Esophagus squamous epithelium (tissue), 5 donors: ENCODE measurements around the gene ADORA2B. TPM values are rescaled to one million over a fixed set of nuclear protein-coding genes. Genes with fewer than 3 reads are reported as not detected.

Experiments used
- DNase-seq: peaks from one replicate; lab custom pipeline; 2025; lab: John Stamatoyannopoulos, UW
- H3K27ac ChIP-seq, 4 donors: fragments of 200-600 bp; sonication (generic); one replicate each; pipeline ENCODE4 v1.5.1; 2016 to 2019; ENCODE audit warnings: mild to moderate bottlenecking in 1 of 4
- H3K27me3 ChIP-seq, 4 donors: fragments of 200-600 bp; sonication (generic); 1 replicate in 3 of 4; 2 replicates in 1 of 4; pipeline versions ENCODE4 v1.5.1 to v1.6.0; 2017 to 2021; ENCODE audit warnings: antibody characterized with exemption in 1 of 4
- H3K36me3 ChIP-seq, 3 donors: fragments of 200-600 bp; sonication (generic); one replicate each; pipeline ENCODE4 v1.5.1; 2016 to 2019
- H3K4me1 ChIP-seq, 3 donors: fragments of 200-600 bp; sonication (generic); one replicate each; pipeline ENCODE4 v1.5.1; 2017 to 2019
- H3K4me3 ChIP-seq, 4 donors: fragments of 200-600 bp; sonication (generic); 1 replicate in 3 of 4; 2 replicates in 1 of 4; pipeline ENCODE4 v1.5.1; 2016 to 2019; ENCODE audit warnings: mild to moderate bottlenecking in 2 of 4, moderate library complexity in 1 of 4
- H3K9me3 ChIP-seq, 3 donors: fragments of 200-600 bp; sonication (generic); one replicate each; pipeline ENCODE4 v1.5.1; 2016 to 2019
- CTCF ChIP-seq, 6 experiments: fragments of 450-650 bp in 4 of 6; fragments of 200-600 bp in 2 of 6; sonication (generic) in 2 of 6; IDR thresholded peaks; one replicate each; pipeline ENCODE4 v1.5.1; 2016 to 2019; ENCODE audit warnings: antibody characterized with exemption in 6 of 6, mild to moderate bottlenecking in 4 of 6, moderate library complexity in 4 of 6
- POLR2A ChIP-seq, 4 donors: fragments of 450-650 bp; IDR thresholded peaks; one replicate each; pipeline ENCODE4 v1.6.1; 2017; ENCODE audit warnings: antibody characterized with exemption in 4 of 4, mild to moderate bottlenecking in 4 of 4, moderate library complexity in 3 of 4
- WGBS, 2 donors: methylation state at CpG; one replicate each; pipeline ENCODE4 v1.1.5; 2018; 5-methylcytosine and 5-hydroxymethylcytosine counted together
- intact Hi-C: fragments of 100-400 bp; cut with DNase I; formaldehyde crosslinking; loops from one replicate; pipeline ENCODE4 v1.15.0; 2022
- total RNA-seq, 4 donors: library from RNA; depleted of rRNA; stranded (reverse); fragments of >200 nt; gene quantifications; one replicate each; pipeline ENCODE4 v1.1.0, GENCODE V29; 2016
- donor health status: DM: yes; HTN: yes; CAD: no.

Gene ADORA2B
- total RNA-seq, 4 donors from 2014 or later = 12.2 to 34.9 (median 32.0) TPM

DNA sequence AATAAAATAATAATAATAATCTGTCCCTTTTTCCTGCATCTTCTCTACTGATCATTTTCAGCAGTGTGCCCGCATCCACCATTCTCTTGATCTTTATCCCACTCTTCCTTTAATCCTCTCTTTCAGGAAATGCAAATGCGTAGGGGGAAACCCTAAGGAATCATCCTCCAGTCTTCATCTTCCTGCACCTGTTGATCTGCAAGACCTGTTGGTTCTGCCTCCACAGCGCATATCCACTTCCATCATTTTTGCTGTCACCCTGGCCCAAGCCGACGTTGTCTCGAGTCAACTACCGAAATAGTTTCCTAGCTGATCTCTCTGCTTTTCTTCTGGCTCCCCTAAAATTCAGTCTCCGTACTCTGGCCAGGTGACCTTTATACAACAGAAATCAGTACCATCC is 24.5 kb downstream of the ADORA2B start:
- TF ChIP-seq POLR2A (IDR thresholded peaks at IDR 0.05) = no peak
- no peak for TF ChIP-seq CTCF (IDR thresholded peaks at IDR 0.05)
- Histone ChIP-seq H3K4me3 (no peak overlapping the region), H3K27ac (no peak overlapping the region), H3K36me3 (peaks cover 0 to 9% (median 0%) of the 10 kb centered on the region in 3 donors), H3K9me3 (no peaks in the 10 kb centered on the region), H3K4me1 (peaks cover 14 to 54% (median 22%) of the 10 kb centered on the region in 3 donors), H3K27me3 (no peaks in the 10 kb centered on the region)
- WGBS, 2 donors = 95 to 96% methylated on average over 8 of the region's 8 CpGs
- DNase-seq = no peak
- intact Hi-C loops = no loop called here

- H3K4me3 ChIP-seq = no peak overlapping the region
- WGBS, 2 donors = 82 to 97% methylated on average over 2 of the region's 2 CpGs
- intact Hi-C loops = no loop called here
- TF ChIP-seq CTCF (IDR thresholded peaks at IDR 0.05) (no peak), POLR2A (IDR thresholded peaks at IDR 0.05) (no peak)
- H3K27ac ChIP-seq = no peak overlapping the region
- H3K4me1 ChIP-seq = peaks cover 14 to 47% (median 20%) of the 10 kb centered on the region in 3 donors
- H3K9me3 ChIP-seq = no peaks in the 10 kb centered on the region
- peaks cover 0 to 19% (median 0%) of the 10 kb centered on the region in 3 donors for H3K36me3 ChIP-seq
- DNase-seq = no peak
- H3K27me3 ChIP-seq = no peaks in the 10 kb centered on the region
These were observed 25.6 kb downstream of the ADORA2B start for GRCh38 chr17:15970500-15970899.

- Histone ChIP-seq H3K9me3 (no peaks in the 10 kb centered on the region), H3K27me3 (no peaks in the 10 kb centered on the region), H3K27ac (no peak overlapping the region), H3K4me3 (no peak overlapping the region), H3K36me3 (peaks cover 0 to 22% (median 0%) of the 10 kb centered on the region in 3 donors), H3K4me1 (peaks cover 12 to 40% (median 15%) of the 10 kb centered on the region in 3 donors)
- intact Hi-C loops = no loop called here
- DNase-seq = no peak
- TF ChIP-seq CTCF (IDR thresholded peaks at IDR 0.05) (no peak), POLR2A (IDR thresholded peaks at IDR 0.05) (no peak)
- 59 to 71% methylated on average over 3 to 4 of the region's 5 CpGs for WGBS, 2 donors
These were observed 26.3 kb downstream of the ADORA2B start for GRCh38 chr17:15971098-15971678.

- H3K27me3 ChIP-seq = no peaks in the 10 kb centered on the region
- peaks cover 5 to 33% (median 8%) of the 10 kb centered on the region in 3 donors for H3K4me1 ChIP-seq
- intact Hi-C loops = no loop called here
- DNase-seq = no peak
- no peaks in the 10 kb centered on the region for H3K9me3 ChIP-seq
- 96 to 97% methylated on average over 4 to 5 of the region's 5 CpGs for WGBS, 2 donors
- TF ChIP-seq CTCF (IDR thresholded peaks at IDR 0.05) (no peak), POLR2A (IDR thresholded peaks at IDR 0.05) (no peak)
- H3K27ac ChIP-seq = no peak overlapping the region
- H3K4me3 ChIP-seq = no peak overlapping the region
- H3K36me3 ChIP-seq = peaks cover 0 to 29% (median 0%) of the 10 kb centered on the region in 3 donors
These were observed 27.0 kb downstream of the ADORA2B start for GRCh38 chr17:15971882-15972281.

GRCh38 chr17:15972497-15972951 is 27.6 kb downstream of the ADORA2B start:
- H3K4me3 ChIP-seq = no peak overlapping the region
- no peak overlapping the region for H3K27ac ChIP-seq
- DNase-seq = no peak
- TF ChIP-seq CTCF (IDR thresholded peaks at IDR 0.05) (no peak), POLR2A (IDR thresholded peaks at IDR 0.05) (no peak)
- intact Hi-C loops = no loop called here
- peaks cover 0 to 27% (median 1%) of the 10 kb centered on the region in 3 donors for H3K4me1 ChIP-seq
- WGBS, 2 donors = 91 to 94% methylated on average over 4 of the region's 4 CpGs
- H3K9me3 ChIP-seq = no peaks in the 10 kb centered on the region
- H3K36me3 ChIP-seq = peaks cover 0 to 35% (median 0%) of the 10 kb centered on the region in 3 donors
- H3K27me3 ChIP-seq = no peaks in the 10 kb centered on the region
